ENCODE data around the gene PDC.
A peak's percentile ranks its signal among the peaks of the same experiment; 100 is the strongest.

PDC gene

GRCh38 chr1:186461014-186461413, at the start of gene PDC:
PDC (minus strand) TSS chr1:186461114; CDS start chr1:186449459, 11,655 bp downstream.
- no peak for DNase-seq (ENCODE audit: low read depth in 2 of 2)

DNA sequence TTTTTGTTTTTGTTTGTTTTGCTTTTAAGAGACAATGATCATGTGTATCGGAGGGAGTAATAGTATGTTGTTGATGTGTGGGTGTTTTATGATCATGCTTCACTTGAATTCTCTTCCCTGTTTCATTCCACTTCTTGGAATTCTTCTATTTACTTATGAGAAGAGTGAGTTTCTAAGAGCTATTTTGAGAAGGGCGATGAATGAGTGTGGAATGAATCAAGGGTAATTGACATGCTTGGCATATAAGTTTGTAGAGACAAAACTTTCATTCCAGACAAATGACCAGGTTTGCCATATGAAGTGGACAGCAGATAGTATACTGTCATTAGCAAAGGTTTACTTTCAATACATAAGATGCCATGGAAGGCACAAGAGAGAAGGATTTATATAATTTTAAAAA, 42.3 kb upstream of the PDC start:
- no peak for DNase-seq (ENCODE audit: low read depth in 2 of 2)

GRCh38 chr1:186502087-186502486, 41.2 kb upstream of the PDC start:
- DNase-seq (ENCODE audit: low read depth in 2 of 2), result no peak

- DNase-seq (ENCODE audit: low read depth in 2 of 2), result no peak
These were observed 39.9 kb upstream of the PDC start for GRCh38 chr1:186500804-186501203.

GRCh38 chr1:186499571-186499970, 38.7 kb upstream of the PDC start:
- DNase-seq (ENCODE audit: low read depth in 2 of 2), result no peak

DNA sequence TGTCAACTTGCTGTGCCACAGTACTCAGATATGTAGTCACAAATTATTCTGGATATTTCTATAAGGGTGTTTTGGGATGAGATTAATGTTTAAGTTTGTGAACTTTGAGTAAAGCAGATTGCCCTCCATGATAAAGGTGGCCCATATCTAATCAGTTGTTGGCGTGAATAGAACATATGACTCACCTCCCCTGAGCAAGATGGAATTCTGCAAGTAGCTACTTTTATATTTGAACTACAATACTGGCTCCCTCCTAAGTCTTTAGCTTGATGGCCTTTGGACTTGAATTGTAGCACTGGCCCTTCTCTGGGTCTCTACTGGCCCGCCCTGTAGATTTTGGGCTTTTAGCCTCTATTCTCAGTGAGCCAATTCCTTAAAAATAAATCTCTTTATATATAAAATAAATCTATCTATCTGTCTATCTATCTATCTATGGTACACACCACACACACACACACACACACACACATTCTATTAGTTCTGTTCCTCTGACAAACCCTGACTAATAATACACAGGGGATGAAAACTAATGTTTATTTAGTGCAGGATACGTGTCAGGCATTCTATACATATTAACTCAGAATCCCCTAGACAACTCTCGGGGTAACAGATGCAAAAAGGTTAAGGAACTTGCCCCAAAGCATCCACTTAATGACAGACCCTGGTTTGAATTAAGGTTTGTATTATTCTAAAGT, 37.9 kb upstream of the PDC start:
- no peak for DNase-seq (ENCODE audit: low read depth in 2 of 2)

DNA sequence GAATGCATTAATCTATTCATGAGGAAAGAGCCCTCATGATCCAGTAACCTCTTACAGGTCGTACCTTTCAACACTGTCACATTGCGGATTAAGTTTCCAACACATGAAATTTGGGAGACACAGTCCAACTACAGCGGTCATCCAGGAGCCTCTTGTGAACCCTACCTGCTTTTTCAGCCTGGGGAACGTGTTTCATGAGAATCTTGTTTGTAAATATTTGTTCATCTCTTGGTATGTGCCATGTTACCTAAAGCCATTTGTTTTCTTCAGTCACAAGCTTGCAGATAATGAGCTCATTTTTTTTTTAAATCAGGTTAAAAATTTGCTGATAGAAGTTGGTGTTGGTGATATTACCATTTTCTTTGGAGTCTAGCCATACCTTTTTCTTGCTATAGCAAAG, 37.2 kb upstream of the PDC start:
- DNase-seq (ENCODE audit: low read depth in 2 of 2), result no peak

DNA sequence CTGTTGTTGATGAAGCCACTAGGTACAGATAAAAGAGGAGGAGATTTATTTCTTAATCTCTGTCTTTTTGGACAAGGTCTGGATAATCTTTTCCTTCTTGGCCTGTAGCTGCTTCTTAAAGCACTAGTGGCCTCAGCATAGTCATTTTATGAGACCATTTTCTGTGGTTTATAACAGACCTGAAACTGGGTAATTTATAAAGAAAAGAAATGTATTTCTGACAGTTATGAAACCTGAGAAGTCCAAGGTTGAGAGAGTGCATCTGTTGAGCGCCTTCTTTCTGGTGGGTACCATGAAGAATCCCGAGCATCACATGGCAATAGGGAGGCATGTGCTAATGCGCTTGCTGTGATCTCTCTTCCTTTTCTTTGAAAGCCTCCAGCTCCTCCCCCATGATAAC, 36.7 kb upstream of the PDC start:
- no peak for DNase-seq (ENCODE audit: low read depth in 2 of 2)

- DNase-seq (ENCODE audit: low read depth in 2 of 2), result no peak
These were observed 35.4 kb upstream of the PDC start for GRCh38 chr1:186496171-186496851.

DNA sequence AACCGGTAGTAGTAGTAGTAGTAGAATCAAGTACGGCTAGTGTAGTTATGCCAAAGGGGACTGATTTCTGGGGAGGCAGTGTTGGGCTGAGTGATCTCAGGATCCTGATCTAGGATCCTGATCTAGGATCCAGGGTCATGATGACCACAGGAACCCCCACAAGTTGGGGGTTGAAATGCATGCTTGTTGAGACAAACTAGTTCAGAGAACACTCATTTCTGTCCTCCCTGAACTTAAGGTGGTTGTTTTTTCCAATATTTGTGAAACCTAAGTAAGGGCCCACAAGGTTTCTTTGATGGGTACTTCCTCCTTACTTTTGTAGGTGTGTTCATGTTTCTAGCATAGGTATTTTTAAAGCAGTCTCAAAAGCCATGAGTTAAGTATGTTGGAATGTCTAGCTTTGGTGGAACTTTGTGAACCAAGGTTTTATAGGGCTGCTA, 33.9 kb upstream of the PDC start:
- no peak for DNase-seq (ENCODE audit: low read depth in 2 of 2)

GRCh38 chr1:186492531-186493291, 31.8 kb upstream of the PDC start:
- no peak for DNase-seq (ENCODE audit: low read depth in 2 of 2)

DNA sequence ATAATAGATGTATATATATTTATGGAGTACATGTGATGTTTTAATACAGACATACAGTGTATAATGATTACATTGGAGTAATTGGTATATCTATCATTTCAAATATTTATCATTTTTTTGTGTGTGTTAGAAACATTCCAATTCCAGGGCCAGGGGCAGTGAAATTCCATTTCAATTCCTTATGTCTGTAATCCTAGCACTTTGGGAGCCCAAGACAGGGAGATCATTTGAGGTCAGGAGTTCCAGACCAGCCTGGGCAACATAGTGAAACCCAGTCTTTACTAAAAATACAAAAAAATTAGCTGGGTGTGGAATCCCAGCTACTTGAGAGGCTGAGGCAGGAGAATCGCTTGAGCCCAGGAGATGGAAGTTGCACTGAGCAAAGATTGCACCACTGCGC, 30.4 kb upstream of the PDC start:
- DNase-seq (ENCODE audit: low read depth in 2 of 2), result no peak

DNA sequence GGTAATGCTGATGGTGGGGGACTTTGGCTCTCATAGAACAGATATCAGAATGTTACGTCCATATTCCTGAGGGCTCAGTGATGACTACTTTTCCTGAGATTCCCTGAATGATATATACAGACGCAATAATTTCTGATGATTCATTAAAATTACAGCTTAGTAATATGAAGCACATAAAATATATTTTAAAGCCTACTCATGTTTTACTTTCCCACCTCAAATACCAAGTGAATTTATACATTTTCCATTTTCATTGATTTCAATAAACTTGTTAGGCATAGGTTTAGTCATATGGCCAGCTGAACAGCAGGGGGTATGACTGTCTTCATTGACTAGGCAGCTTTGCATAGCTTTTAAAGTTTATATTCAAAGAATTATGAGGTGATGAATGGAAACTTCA, 26.2 kb upstream of the PDC start:
- no peak for DNase-seq (ENCODE audit: low read depth in 2 of 2)

DNA sequence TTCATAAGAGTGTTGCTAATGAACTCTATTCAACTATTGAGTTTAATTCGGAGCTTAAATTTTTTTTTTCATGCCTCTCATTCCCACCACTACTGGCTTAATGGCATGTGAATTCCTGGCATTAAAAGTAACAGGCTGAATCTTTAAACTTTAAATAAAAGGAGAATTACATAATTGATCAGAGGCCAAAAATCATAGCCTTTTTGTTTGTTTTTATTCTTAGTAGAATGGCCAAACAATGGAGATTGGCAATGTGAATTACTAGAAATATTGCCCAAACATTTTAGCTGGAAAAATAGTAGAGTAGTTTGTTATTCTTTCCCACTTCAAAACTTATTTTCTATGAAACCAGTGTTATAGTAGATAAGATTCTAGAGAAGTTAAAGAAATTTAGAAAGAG, 25.1 kb upstream of the PDC start:
- DNase-seq (ENCODE audit: low read depth in 2 of 2), result no peak

- DNase-seq (ENCODE audit: low read depth in 2 of 2), result no peak
These were observed 22.6 kb upstream of the PDC start for GRCh38 chr1:186483561-186483960.

GRCh38 chr1:186482661-186483255, 21.8 kb upstream of the PDC start:
- DNase-seq (ENCODE audit: low read depth in 2 of 2), result peak in 1 of 2 donors; percentile 10

DNA sequence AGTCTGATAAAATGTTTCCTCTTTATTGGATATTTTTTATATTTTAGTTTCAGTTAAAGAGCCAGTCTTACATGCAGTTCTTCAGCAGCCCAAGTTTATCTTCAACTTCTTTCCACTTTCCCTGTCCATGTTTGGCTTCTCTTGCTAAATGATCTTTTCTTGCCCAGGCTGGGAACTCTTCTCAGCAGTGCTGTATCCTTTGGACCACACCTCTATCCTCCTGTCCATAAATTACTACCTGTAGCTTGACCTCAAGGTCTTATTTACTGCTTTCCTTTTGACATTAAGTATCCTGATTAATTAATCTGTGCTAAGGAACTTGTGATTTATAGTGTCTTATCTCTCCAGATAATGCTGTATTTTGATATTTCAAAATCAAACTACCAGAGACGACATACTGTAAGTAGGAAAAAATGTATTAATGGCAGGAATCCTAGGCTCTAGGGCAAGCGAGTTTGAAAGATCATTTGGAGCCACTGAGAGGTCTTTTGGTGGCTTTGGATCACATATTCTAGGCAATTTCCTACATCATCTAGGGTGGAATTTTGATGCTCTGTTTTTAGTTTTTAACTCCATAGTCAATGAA, 20.5 kb upstream of the PDC start:
- DNase-seq (ENCODE audit: low read depth in 2 of 2), result no peak

- DNase-seq (ENCODE audit: low read depth in 2 of 2), result no peak
These were observed 18.2 kb upstream of the PDC start for GRCh38 chr1:186479162-186479561.

GRCh38 chr1:186476264-186477040, 15.5 kb upstream of the PDC start:
- DNase-seq (ENCODE audit: low read depth in 2 of 2), result no peak

- DNase-seq (ENCODE audit: low read depth in 2 of 2), result no peak
These were observed 13.3 kb upstream of the PDC start for GRCh38 chr1:186474208-186474607.

DNA sequence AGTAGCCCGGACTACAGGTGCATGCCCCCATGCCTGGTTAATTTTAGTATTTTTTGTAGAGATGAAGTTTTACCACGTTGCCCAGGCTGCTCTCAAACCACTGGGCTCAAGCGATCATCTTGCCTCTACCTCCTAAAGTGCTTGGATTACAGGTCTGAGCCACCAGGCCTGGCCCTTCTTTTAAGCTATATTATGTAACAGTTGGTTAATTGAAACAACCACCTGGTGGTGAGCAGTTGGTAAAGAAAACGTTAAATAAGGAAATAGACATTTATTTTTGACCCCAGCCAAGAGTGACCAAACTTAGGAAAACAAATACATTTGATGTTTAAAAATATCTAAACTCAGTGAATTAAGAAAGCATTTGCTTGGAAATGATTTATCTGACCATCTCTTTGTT, 12.1 kb upstream of the PDC start:
- DNase-seq (ENCODE audit: low read depth in 2 of 2), result no peak
